ENCODE results near the gene SNX10.

The SNX10 gene

DNA sequence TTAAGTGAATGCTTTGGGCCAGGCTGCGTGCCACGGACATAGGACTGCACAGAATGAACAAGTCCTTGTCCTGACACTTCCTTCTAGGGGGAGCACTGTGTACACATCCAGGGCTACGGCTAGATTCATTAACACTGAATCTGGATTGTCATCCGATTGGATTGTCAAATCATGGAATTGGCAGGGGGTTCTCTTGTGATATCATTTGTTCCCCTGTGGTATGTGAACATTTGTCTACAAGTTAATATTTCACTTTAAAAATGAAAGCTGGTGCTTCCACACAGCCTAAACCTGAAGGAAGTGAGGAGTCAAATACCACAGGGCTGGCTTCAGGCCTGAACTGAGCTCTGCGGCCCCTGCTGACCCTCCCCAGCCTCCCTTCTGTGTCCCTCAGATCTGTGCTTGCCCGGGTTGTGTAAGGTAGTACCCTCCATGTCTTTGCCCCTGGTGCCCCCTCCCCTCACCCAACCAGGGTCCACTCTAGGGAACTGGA is 75.6 kb downstream of the SNX10 start:
- no peak for DNase-seq (ENCODE audit: low read depth in 1 of 2, low spot score in 1 of 2)

DNA sequence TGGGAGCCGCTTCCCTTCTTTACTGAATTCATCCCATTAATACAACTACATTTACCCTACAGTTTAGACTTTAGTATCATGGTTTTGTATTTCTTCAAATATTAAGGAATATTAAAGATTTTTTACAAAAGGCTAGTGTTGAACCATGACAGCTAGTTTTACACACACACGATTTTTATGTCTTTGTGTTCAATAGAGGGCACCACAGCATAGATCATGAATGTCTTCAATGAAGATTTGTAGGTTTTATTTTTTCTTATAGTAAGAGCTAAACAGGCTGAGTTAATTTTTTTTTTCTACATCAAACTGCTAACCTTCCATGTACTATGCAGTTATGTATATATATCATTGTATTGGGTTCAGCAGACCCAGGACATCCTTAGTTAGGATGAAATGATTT is 76.9 kb downstream of the SNX10 start:
- DNase-seq (ENCODE audit: low read depth in 1 of 2, low spot score in 1 of 2) = no peak

DNA sequence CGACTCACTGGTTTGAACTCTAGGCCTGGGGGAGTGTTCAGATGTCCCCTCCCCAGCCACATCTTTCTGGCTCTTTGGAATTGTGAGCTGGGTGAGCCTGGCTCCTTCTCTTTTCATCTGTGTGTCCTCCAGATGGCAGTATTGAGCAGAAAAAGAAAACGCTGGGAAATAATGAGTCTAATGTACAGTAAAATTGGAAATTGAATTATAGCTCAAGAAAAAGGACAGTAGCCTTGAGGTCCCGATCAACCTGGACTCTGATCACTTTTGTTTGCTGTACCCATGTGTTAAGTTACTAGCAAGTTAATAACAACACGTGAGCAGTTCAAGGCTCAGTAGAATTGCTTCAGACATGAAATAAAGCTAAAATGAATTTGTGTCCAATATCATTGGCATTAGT is 77.9 kb downstream of the SNX10 start:
- peak in 1 of 2 donors; percentile 34 for DNase-seq (ENCODE audit: low read depth in 1 of 2, low spot score in 1 of 2)

DNA sequence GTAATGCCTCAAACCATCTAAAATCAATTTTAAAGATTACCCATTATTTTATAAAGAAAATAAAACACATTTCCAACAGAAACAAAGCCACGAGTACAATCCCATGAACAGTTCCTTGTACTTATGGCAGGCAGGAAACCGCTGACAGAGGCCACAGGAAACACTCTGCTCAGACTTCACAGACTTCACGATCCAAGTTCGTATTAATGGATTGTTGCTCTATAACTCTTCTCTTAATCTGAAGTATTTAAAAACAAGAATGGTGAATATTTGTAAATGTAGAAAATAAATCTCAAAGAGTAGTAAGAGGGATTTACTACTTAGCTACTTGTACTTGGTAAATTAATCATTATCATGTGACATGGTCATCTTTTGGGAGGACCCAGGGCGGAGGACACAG is 78.3 kb downstream of the SNX10 start:
- DNase-seq (ENCODE audit: low read depth in 1 of 2, low spot score in 1 of 2) = no peak

DNA sequence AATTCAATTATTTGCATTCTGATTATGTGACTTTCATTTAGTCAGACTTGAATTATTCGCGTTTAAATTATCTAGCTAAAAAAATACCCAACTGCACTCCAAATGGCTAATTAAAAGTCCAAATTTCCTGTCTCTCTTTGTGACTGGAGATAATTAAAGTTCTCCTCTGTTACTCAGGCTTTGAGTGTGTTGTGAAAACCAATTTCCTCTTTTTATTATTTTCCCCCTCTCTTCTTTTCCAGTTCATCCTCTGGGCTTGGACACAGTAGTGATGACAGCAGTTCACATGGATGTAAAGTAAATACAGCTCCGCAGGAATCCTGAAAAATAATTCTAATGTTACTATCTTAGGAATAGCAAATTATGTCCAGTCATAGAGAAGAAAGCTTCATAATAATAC is 80.6 kb downstream of the SNX10 start:
- DNase-seq (ENCODE audit: low read depth in 1 of 2, low spot score in 1 of 2) = no peak

DNA sequence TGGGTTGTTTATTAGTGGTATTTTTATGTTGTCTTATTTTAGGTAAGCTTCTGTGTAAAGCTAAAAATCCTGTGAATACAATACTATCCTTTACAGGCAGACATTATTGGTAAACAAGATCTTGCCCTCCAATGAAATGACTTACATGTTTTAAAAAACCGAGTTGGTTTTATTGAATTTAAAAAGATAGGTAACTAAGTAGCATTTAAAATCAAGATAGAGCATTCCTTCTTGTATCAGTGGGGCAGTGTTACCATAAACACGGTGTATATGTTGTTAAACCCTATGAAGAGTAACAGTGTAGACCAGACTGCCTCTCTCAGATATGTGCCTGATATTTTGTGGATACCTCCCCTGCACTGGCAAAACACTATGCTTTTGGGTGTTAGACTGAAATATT is 81.0 kb downstream of the SNX10 start:
- no peak for DNase-seq (ENCODE audit: low read depth in 1 of 2, low spot score in 1 of 2)

DNA sequence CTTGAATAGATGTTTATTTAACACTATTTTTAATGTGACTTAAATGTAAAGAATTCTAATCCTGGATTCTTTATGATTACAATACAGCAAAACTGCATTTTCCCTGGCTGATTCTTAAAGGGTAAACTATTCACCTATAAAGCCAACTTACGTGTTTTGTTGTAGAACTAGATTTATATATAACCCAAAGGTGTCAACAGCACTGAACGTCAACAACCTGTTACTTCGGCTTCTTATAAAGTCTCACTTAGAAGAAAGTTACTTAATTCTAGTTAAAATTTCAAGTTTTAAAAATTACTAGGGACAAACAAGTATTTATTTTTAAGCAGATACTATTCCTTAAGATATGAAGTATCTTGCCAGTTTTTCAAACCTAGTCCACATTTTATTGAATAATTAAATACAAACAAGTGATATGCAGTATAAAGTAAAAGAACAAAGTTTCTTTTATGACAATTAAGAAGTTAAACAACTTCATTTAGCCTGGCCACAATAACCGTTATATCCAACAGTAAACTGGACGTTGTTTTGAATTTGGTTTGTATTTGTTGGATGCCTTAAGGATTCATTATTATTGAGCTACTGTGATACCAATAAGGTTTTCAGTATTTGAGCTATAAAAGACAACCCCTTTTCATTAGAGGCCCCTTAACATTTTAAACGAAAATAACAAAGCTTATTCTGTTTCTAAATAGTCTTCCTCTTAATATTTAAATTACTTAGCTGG is 83.1 kb downstream of the SNX10 start:
- no peak for DNase-seq (ENCODE audit: low read depth in 1 of 2, low spot score in 1 of 2)

DNA sequence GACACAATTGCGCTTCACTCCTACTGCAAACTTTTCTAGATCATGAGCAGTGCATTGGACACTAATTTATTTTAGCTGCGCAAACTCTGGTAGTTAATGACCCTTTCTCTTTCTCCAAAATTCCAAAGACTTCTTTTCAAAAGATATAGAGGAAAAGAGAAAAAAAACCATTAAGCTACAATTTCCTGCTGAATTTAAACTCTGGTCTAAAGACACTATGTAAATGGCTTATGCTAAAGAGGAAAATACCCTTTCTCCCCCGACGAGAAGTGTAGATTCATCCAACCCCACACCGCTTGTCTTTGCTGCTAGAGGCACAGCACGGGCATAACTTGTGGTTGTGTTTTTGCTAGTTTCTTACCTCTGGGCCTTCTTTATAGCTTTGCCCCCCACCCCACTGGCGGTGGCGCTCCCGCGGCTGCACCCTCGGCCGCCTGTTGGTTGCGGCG is 84.1 kb downstream of the SNX10 start:
- no peak for DNase-seq (ENCODE audit: low read depth in 1 of 2, low spot score in 1 of 2)

DNA sequence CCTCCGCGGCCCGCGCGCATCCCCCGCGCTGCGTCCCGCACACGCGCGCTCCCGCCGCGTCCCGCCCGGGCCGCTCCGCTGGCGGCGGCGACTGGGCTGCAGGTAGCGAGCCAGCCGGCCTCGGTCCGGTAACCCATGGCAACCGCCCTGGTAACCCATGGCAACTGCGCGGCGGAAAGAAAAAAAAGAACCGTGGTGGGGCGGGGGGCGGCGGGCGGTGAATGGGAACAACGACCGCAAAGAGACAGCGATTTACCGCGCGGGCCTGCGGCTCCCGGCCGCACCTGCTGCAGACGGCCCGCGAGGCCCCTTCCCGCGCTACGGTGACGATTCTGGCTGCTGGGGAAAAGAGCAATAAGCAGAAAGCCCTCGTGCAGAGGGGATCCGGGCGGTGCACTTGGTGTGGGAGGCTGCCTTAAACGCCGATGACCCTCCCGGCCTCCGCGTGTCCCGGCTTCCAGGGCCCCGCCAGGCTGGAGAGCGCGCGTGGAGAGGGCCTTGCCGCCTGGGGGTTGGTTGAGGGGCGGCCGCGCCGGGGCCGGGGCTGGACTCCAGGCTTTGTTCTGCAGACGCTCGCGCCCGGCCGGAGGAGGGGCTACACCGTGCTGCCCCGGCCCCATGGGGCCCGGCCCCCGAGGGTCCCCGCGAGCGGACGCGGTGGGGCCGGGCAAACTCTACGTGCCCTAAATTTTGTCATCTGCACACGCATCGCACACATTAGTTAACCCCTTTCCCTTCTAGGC is 84.7 kb downstream of the SNX10 start:
- DNase-seq (ENCODE audit: low read depth in 1 of 2, low spot score in 1 of 2) = peak in 1 of 2 donors; percentile 6

DNA sequence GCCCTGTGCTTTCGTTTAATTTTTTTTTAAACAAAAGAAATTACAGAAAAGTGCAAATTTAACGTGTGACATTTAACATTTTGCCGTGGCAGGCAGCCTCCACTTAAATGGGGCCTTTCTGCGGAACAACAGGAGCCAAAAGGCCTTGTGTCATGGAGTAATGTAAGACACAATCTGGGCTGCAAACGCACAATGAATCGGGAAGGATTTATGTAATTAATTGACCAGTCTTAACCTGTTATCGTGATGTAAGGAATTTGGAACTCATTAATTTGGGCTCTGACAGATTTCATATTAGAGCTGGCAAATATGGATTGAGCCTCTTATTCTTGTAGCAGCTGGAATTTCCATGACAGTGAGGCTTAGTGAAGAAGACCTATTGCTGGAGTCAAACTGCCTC is 86.4 kb downstream of the SNX10 start:
- no peak for DNase-seq (ENCODE audit: low read depth in 1 of 2, low spot score in 1 of 2)

DNA sequence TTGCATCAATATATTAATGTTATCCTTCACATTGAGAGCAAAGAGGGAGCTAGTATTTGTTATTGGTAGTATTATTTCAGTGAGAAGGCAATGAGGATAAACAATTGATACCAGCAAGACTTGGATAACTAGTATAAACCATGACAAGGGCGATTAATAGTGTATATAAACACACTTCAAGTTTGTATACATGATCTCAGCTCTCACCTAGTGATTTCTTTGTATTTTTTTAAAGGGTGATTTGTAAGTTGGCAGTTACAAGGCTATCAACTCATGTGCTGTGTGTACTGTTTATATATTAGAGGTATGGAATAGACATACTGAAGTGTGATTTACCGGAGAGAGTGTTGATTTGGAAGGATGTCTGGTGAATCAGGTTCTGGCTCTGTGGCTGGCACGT is 88.0 kb downstream of the SNX10 start:
- no peak for DNase-seq (ENCODE audit: low read depth in 1 of 2, low spot score in 1 of 2)

DNA sequence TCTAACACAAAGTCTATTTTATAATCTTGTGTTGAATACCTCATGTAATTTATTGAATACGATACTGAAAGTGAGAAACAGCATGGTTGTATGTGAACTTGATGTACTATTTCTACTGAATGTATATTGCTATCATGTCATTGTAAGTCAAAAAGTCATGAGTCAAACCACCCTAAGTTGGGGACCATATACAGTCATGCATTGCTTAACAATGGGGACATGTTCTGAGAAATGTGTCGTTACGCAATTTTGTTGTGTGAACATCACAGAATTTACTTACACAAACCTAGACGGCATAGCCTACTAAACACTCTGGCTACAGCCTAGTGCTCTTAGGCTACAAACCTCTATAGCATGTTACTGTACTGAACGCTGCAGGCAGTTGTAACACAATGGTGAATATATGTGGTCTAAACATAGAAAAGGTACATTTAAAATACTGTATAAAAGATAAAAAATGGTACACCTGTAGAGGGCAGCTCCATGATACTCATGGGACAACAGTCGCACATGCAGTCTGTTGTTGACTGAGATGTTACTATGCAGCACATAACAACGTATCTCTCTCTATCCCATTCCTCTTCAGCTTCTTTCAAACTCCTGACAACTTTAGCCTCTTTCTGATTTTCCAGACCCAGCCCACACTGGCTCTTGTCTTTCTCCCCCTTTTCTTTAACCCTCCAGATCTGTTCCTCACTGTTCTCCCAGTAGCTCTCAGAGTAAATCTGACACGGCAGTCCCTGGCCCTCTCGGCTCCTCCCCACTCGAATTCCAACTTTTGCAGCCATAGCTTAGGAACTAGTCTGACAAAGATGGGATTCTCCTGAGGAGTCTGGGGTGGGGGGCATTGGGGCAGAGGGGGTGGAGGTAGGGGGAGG is 90.1 kb downstream of the SNX10 start:
- DNase-seq (ENCODE audit: low read depth in 1 of 2, low spot score in 1 of 2) = no peak

DNA sequence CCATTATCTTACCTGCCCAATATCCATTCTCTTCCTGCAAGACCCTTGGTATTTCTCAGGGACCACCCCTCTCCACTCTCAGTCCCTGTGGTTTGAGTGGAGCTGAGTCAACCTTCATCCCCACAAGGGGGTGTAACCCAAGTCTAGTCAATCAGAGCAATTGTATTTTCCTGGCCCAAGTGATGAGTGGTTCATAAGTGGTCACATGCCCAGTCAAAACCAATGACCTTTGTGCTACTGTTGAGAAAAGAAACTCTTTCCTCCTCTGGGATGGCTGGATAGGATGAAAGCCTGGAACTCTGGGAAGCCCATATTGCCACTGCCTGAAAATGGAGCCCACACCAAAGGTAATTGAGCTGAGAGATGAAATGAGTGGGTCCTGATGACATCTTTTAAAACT is 93.6 kb downstream of the SNX10 start:
- no peak for DNase-seq (ENCODE audit: low read depth in 1 of 2, low spot score in 1 of 2)

DNA sequence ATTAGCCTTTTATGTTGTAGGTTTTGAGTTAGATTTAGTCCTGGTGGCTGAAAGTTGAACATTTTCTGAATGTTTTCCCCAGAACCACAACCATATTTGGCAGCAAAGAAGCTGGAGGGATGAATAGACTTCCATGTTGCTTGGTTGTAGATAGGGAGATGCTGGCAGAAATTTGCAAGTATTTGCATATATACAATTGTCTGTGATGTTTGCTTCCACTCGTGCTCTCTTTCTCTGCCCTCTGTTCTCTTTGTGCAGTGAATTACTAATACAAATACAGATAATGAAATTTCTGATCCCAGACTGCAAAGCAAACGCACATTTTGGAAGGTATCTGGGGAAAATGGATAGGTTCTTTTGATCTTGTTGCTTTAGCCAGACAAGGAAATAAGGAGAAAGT is 96.1 kb downstream of the SNX10 start:
- no peak for DNase-seq (ENCODE audit: low read depth in 1 of 2, low spot score in 1 of 2)

DNA sequence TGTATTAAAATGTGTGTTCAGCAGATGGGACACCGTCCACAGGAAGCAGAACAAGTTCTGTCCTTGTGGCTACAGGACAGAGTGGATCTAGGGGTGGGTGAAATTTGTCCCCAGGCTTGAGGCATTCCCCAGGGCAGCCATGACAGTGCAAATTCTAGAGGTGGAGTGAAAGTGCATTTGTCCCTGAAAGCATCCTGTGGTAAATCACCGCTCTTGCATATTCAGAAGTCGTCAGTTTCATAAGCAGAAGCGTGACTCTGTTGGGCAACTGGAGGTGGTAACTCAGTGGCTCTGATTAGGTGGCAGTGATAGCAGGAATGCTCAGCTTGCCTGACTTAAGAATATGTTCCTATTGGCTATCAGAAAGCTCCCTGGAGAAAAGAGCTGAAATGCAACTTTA is 96.6 kb downstream of the SNX10 start:
- no peak for DNase-seq (ENCODE audit: low read depth in 1 of 2, low spot score in 1 of 2)

DNA sequence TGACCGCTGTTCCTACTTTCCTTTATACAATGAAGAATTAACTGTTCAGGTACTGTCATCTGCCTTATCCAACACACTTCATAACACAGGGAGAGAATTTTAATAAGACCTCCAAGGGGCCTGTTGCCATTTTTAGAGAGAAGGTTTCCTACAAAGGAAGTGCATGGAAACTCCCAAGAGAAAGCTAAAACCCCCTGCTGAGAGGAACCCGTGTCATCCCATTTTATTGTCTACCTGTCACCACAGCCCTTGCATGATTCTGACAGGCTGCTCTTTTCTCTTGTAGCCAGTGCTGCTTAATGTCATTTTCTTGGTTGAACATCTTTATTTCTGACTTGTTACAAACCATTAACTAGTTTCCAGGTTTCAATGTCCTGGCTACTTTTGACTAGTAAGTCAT is 98.4 kb downstream of the SNX10 start:
- DNase-seq (ENCODE audit: low read depth in 1 of 2, low spot score in 1 of 2) = no peak

DNA sequence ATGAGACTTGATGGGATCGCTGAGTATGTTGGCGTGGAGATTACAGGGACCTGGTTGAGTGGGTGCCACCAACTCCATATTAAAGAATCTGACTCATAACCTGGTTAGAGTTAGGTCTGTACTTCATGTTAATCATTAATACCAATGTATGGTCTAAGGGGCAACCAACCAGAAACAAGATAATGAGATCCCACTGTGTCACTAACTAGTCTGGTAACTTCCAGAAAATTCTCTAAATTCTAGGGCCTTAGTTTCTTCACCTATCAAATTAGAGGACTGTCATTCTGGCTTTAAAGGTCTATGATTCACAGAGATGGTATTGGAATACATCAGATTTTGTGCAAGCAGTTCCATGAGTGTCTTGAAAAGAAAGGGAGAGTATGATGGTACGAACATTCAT is 102.2 kb downstream of the SNX10 start:
- no peak for DNase-seq (ENCODE audit: low read depth in 1 of 2, low spot score in 1 of 2)

DNA sequence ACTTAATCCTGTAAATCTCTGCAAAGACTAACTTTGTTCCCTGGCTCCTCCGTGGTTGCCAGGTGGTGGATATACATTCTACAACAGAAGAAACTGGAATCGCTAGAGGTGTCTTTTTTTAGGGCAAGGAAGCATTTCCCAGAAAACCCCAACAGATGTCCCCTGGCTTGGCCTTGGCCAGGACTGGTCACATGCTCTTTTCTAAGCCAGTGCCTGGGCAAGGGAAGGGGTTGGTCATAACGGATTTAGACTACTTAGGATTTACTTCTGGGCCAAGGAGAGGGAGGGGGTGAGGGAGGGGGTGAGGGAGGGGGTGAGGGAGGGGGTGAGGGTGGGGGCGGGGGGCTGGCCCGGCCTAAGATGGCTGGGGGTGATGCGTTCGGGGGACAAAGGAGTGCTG is 105.7 kb downstream of the SNX10 start:
- no peak for DNase-seq (ENCODE audit: low read depth in 1 of 2, low spot score in 1 of 2)

DNA sequence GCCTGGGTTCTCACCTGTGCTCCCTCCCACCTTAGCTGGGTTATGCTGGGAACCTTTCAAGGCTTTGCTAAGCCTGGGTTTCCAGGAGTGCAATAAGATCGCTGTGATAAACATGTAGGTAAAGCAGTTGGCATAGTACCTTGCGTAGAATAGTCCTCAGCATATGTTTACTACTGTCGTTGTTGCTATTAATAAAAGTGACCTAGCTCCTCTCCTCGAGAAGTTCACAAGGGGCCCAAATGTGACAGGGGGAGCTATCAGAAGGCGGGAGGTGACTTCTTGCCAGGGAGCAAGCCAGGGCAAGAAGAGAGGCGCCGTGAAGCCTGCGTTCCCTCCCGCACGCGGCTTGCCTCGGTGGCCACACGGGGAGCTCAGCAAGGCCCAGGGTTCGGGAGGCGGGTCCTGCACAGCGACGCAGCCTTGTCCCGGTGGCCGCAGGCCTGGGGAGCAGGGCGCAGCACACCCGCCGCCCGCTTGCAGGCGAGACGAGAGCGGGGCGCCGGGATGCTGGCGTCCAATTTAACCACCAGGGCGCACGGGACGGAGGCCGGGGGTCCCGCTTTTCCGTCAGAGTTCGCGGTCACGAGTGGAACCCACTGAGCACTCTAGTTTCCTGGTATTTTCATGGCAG is 106.2 kb downstream of the SNX10 start:
- peak in 1 of 2 donors; percentile 1 for DNase-seq (ENCODE audit: low read depth in 1 of 2, low spot score in 1 of 2)

DNA sequence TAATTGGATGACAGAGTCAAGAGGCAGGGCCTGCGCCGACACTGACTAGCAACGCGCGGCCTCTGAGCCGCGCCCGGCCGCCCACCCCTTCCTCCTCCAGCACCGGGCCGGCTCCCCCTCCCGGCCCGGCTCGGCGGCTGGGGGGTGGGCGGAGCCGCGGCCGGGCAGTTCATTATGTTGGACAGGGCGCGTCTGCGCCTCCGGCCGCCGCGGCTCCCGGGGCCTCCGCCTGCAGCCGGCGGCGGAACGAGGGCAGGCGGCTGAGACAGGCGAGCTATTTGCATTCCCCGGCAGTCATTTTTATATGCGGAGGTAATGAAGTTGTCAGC is 106.7 kb downstream of the SNX10 start:
- DNase-seq (ENCODE audit: low read depth in 1 of 2, low spot score in 1 of 2) = no peak

DNA sequence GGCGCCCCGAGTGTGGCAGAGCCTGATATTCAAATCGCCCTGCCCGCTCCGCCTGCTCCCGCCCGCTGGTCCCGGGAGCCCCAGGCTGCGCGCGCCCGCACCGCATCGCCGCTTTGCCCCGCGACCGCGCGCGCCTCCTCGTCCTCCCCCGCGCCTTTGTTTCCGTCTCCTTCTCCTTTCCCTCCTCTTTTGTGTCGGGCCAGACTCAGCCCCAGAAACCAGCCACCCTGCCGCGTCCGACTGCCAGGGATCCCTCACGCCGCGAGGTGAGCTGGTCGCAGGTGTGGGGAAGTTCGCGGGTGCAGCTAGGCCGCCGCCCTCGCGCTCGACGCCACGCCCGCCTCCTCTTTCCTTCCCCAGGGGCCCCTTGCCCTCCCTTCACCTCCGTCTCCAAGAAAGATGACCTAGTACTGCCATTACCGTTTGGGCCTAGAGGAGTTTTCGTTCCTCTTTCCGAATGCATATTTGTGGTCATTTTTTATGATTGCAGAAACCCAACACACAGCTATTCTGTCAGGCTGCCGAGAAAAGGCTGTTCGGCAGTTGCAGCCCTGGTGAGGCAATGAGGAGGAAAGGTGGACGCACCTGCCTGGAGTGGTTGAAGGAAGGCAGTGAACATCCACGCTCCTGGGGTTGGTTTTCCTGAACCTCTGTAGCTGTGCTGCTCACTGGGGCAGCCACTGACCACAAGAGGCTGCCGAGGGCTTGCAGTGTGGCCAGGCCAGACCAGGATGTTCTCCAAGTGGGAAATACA is 107.3 kb downstream of the SNX10 start:
- DNase-seq (ENCODE audit: low read depth in 1 of 2, low spot score in 1 of 2) = peak in 1 of 2 donors; percentile 2

All from activated CD4-positive, alpha-beta T cell treated with anti-CD3 and anti-CD28 coated beads, Interleukin-2, amount 50 U/mL, for 24 hours (primary cell).